Measurements from ENCODE around the gene NAXE. TPM values are rescaled to one million over a fixed set of nuclear protein-coding genes. Genes with fewer than 3 reads are reported as not detected.

NAXE gene
- total and polyA plus RNA-seq, 2 of the 13 experiments (the other 11 are each of a cell fraction or from before 2014, with no cell fraction given): 39.4 to 59.4 TPM

DNA sequence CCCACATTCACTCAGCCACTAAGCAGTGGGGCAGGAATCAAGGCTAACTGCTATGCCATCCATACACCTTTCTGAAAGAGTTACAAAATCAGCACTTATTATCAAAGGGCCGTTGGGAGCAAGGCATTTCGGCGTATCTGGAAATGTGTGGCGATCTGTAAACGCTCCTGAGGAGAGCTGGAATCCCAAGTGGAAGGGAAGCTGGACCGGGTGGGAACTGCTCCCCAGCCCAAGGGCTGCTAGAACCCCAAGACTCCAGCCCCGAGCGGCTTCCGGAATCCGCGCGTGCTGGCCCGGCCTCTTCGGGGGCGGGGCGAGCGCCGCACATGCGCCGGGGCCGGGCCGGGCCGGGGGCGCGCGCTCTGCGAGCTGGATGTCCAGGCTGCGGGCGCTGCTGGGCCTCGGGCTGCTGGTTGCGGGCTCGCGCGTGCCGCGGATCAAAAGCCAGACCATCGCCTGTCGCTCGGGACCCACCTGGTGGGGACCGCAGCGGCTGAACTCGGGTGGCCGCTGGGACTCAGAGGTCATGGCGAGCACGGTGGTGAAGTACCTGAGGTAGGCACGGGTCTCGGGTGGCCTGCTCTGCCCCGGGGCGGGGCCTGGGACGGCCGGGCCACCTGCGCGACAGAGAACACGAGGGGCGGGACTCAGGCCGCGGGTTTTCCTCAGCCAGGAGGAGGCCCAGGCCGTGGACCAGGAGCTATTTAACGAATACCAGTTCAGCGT is at the start of gene NAXE (continued):
- TF ChIP-seq SRSF9 (IDR thresholded peaks at IDR 0.05; ENCODE audit: borderline replicate concordance, insufficient read depth, low read depth, low read length, poor library complexity, severe bottlenecking) (no peak), KAT7 (CRISPR knock-in tag; IDR thresholded peaks at IDR 0.05; ENCODE audit: borderline replicate concordance) (no peak), CENPX (CRISPR knock-in tag; IDR thresholded peaks at IDR 0.05) (no peak), CREB1 (IDR thresholded peaks at IDR 0.05) (no peak), CREB1 (CRISPR knock-in tag; IDR thresholded peaks at IDR 0.05) (no peak), ARNT2 (CRISPR knock-in tag; IDR thresholded peaks at IDR 0.05; ENCODE audit: low read depth) (peak; percentile 9; the same call in 1 of the 2 replicates), SMAD1 (CRISPR knock-in tag; IDR thresholded peaks at IDR 0.05; ENCODE audit: borderline replicate concordance, low read depth) (no peak), KDM4B (CRISPR knock-in tag; IDR thresholded peaks at IDR 0.05) (no peak), ZNF652 (CRISPR knock-in tag; IDR thresholded peaks at IDR 0.05; ENCODE audit: borderline replicate concordance, low read depth) (no peak), STAG1 (CRISPR knock-in tag; IDR thresholded peaks at IDR 0.05) (no peak), NFE2L1 (CRISPR knock-in tag; IDR thresholded peaks at IDR 0.05; ENCODE audit: borderline replicate concordance) (no peak), GABPB1 (CRISPR knock-in tag; IDR thresholded peaks at IDR 0.05) (peak; percentile 77), BORCS8-MEF2B (CRISPR knock-in tag; IDR thresholded peaks at IDR 0.05) (no peak), PAF1 (CRISPR knock-in tag; IDR thresholded peaks at IDR 0.05) (no peak), ZNF468 (CRISPR knock-in tag; IDR thresholded peaks at IDR 0.05) (no peak), ZNF296 (CRISPR knock-in tag; conservative IDR thresholded peaks at IDR 0.05) (no peak), ZFP82 (CRISPR knock-in tag; IDR thresholded peaks at IDR 0.05; ENCODE audit: borderline replicate concordance) (peak; percentile 71; the same call in 1 of the 2 replicates), XBP1 (CRISPR knock-in tag; IDR thresholded peaks at IDR 0.05) (no peak), THAP11 (CRISPR knock-in tag; IDR thresholded peaks at IDR 0.05) (peak; percentile 61), ZNF180 (CRISPR knock-in tag; IDR thresholded peaks at IDR 0.05; ENCODE audit: borderline replicate concordance, low read depth) (no peak)
- TF ChIP-seq, protein P1, sequence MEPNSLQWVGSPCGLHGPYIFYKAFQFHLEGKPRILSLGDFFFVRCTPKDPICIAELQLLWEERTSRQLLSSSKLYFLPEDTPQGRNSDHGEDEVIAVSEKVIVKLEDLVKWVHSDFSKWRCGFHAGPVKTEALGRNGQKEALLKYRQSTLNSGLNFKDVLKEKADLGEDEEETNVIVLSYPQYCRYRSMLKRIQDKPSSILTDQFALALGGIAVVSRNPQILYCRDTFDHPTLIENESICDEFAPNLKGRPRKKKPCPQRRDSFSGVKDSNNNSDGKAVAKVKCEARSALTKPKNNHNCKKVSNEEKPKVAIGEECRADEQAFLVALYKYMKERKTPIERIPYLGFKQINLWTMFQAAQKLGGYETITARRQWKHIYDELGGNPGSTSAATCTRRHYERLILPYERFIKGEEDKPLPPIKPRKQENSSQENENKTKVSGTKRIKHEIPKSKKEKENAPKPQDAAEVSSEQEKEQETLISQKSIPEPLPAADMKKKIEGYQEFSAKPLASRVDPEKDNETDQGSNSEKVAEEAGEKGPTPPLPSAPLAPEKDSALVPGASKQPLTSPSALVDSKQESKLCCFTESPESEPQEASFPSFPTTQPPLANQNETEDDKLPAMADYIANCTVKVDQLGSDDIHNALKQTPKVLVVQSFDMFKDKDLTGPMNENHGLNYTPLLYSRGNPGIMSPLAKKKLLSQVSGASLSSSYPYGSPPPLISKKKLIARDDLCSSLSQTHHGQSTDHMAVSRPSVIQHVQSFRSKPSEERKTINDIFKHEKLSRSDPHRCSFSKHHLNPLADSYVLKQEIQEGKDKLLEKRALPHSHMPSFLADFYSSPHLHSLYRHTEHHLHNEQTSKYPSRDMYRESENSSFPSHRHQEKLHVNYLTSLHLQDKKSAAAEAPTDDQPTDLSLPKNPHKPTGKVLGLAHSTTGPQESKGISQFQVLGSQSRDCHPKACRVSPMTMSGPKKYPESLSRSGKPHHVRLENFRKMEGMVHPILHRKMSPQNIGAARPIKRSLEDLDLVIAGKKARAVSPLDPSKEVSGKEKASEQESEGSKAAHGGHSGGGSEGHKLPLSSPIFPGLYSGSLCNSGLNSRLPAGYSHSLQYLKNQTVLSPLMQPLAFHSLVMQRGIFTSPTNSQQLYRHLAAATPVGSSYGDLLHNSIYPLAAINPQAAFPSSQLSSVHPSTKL (CRISPR knock-in tag; IDR thresholded peaks at IDR 0.05): 0 out of 2 replicates have a peak, but pooled peaks have one; percentile 17
- TF ChIP-seq, protein P2, sequence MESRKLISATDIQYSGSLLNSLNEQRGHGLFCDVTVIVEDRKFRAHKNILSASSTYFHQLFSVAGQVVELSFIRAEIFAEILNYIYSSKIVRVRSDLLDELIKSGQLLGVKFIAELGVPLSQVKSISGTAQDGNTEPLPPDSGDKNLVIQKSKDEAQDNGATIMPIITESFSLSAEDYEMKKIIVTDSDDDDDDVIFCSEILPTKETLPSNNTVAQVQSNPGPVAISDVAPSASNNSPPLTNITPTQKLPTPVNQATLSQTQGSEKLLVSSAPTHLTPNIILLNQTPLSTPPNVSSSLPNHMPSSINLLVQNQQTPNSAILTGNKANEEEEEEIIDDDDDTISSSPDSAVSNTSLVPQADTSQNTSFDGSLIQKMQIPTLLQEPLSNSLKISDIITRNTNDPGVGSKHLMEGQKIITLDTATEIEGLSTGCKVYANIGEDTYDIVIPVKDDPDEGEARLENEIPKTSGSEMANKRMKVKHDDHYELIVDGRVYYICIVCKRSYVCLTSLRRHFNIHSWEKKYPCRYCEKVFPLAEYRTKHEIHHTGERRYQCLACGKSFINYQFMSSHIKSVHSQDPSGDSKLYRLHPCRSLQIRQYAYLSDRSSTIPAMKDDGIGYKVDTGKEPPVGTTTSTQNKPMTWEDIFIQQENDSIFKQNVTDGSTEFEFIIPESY (CRISPR knock-in tag; IDR thresholded peaks at IDR 0.05): 0 out of 2 replicates have a peak, but pooled peaks have one; percentile 4
- TF ChIP-seq, protein P3, sequence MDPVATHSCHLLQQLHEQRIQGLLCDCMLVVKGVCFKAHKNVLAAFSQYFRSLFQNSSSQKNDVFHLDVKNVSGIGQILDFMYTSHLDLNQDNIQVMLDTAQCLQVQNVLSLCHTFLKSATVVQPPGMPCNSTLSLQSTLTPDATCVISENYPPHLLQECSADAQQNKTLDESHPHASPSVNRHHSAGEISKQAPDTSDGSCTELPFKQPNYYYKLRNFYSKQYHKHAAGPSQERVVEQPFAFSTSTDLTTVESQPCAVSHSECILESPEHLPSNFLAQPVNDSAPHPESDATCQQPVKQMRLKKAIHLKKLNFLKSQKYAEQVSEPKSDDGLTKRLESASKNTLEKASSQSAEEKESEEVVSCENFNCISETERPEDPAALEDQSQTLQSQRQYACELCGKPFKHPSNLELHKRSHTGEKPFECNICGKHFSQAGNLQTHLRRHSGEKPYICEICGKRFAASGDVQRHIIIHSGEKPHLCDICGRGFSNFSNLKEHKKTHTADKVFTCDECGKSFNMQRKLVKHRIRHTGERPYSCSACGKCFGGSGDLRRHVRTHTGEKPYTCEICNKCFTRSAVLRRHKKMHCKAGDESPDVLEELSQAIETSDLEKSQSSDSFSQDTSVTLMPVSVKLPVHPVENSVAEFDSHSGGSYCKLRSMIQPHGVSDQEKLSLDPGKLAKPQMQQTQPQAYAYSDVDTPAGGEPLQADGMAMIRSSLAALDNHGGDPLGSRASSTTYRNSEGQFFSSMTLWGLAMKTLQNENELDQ (CRISPR knock-in tag; IDR thresholded peaks at IDR 0.05; ENCODE audit: borderline replicate concordance): no peak

All from HepG2 (cell line).